Measurements from ENCODE around the gene TRAF1. TPM values are rescaled to one million over a fixed set of nuclear protein-coding genes. Genes with fewer than 3 reads are reported as not detected.

The TRAF1 gene
- total and polyA plus RNA-seq, 2 donors (not counting 1 experiment from before 2014, with no cell fraction given): 12.2 to 19.5 TPM

GRCh38 chr9:120923620-120924328 lies 2.8 kb downstream of the TRAF1 start:
- Histone ChIP-seq H3K9me3 (ENCODE audit: control extremely low read depth in 1 of 3, control insufficient read depth in 2 of 3, insufficient read depth in 1 of 3, low read length in 2 of 3) (no peaks in the 10 kb centered on the region), H3K4me1 (ENCODE audit: control insufficient read depth in 2 of 2, insufficient read depth in 2 of 2, low read length in 2 of 2) (peaks cover 45 to 75% of the 10 kb centered on the region in 2 donors), H3K27ac (ENCODE audit: low read length in 2 of 2) (no peak overlapping the region), H3K27me3 (replicated peaks in 1 of 4; ENCODE audit: control extremely low read depth in 1 of 4, control insufficient read depth in 3 of 4, insufficient read depth in 4 of 4, low read length in 3 of 4) (no peaks in the 10 kb centered on the region), H3K4me2 (replicated peaks; ENCODE audit: low read depth, low read length, poor library complexity, severe bottlenecking) (no peak overlapping the region), H2AFZ (ENCODE audit: insufficient read depth, low read depth, low read length, poor library complexity, severe bottlenecking) (no peak overlapping the region), H3K9ac (ENCODE audit: low read length) (no peak overlapping the region), H4K20me1 (ENCODE audit: control insufficient read depth, insufficient read depth, low read length, poor library complexity, severe bottlenecking) (no peaks in the 10 kb centered on the region), H3K4me3 (ENCODE audit: control extremely low read depth in 1 of 5, extremely low read depth in 1 of 5, insufficient read depth in 1 of 5, low read depth in 2 of 5, low read length in 4 of 5) (no peak overlapping the region), H3K36me3 (replicated peaks in 1 of 2; ENCODE audit: control extremely low read depth in 1 of 2, control insufficient read depth in 1 of 2, extremely low read depth in 1 of 2, insufficient read depth in 2 of 2, low read length in 1 of 2) (no peaks in the 10 kb centered on the region), H3K79me2 (ENCODE audit: control insufficient read depth, insufficient read depth, low read length) (peaks cover 4% of the 10 kb centered on the region)
- ATAC-seq (ENCODE audit: low read depth) (no peak), DNase-seq (no peak)
- no peak for TF ChIP-seq EZH2 (IDR thresholded peaks at IDR 0.05; ENCODE audit: borderline replicate concordance, insufficient read depth, low read depth, low read length, poor library complexity, severe bottlenecking)
- TF ChIP-seq CTCF (IDR thresholded peaks at IDR 0.05): no peak
- Mint-ChIP-seq H3K4me1 (peaks cover 79% of the 10 kb centered on the region), H3K27me3 (no peaks in the 10 kb centered on the region), H3K4me3 (peak overlapping the region; percentile 44), H3K9me3 (ENCODE audit: insufficient read depth) (no peaks in the 10 kb centered on the region), H3K27ac (peak overlapping the region; percentile 68)
- POLR2A ChIA-PET: interaction anchor here (0.9 to 1.1 kb wide), 2 partner anchors 11 to 31 kb away, joined by 3 read pairs; no protein-coding TSS in a partner anchor
- 80% methylated on average over 7 of the region's 11 CpGs for WGBS (ENCODE audit: insufficient coverage)
- intact Hi-C loops (cut with micrococcal nuclease): no loop called here
- CTCF ChIA-PET: interaction anchor here (0.9 to 1.4 kb wide), 4 partner anchors 12 to 136 kb away, joined by 3 to 4 read pairs (median 3); no protein-coding TSS in a partner anchor

All from B cell (primary cell).